K562 (cell line): Measurements from ENCODE around the gene MAP1LC3B2. TPM values are rescaled to one million over a fixed set of nuclear protein-coding genes. Genes with fewer than 3 reads are reported as not detected.
A peak's percentile ranks its signal among the peaks of the same experiment; 100 is the strongest.

Experiments used
- NFE2L1 ChIP-seq: fragments of 450-650 bp; IDR thresholded peaks from 2 replicates; pipeline ENCODE4 v1.6.1; 2016; ENCODE audit warnings: missing genetic modification characterization, low read depth, mild to moderate bottlenecking, missing compliant biosample characterization, moderate library complexity, borderline replicate concordance
- ZNF512 ChIP-seq: IDR thresholded peaks from 2 replicates; pipeline ENCODE4 v1.6.1; 2016; ENCODE audit warnings: missing genetic modification characterization, missing compliant biosample characterization
- polyA plus RNA-seq, 8 experiments: library from polyadenylated mRNA; depleted of rRNA in 4 of 8; stranded (reverse) in 5 of 8; unstranded in 3 of 8; fragments of >200 nt; fragmentation: Nextera tagmentation in 2 of 8; fragmentation: Illumina TruSeq in 1 of 8; extraction: Ambion mirVana in 2 of 8; extraction: Trizol in 1 of 8; gene quantifications; 2 replicates each; pipeline versions ENCODE4 v1.2.1 to v1.2.3, GENCODE V29; 2011 to 2014; ENCODE audit warnings: inconsistent platforms in 1 of 8, missing spikeins in 1 of 8
- total RNA-seq, 7 experiments: library from RNA; depleted of rRNA in 6 of 7; stranded (reverse); fragments of >200 nt in 6 of 7; fragmentation: Illumina TruSeq in 2 of 7; extraction: Trizol in 2 of 7; gene quantifications; 2 replicates each; pipeline versions ENCODE4 v1.2.1 to v1.2.3, GENCODE V29; 2011 to 2021; ENCODE audit warnings: low replicate concordance in 1 of 7
- TF ChIP-seq, protein P1 (sequence below), 2 experiments: fragments of 450-650 bp in 1 of 2; sonication (generic) in 1 of 2; formaldehyde crosslinking in 1 of 2; IDR thresholded peaks; 2 replicates each; pipeline versions ENCODE4 v1.7.1 to v1.9.0; 2016 to 2022; ENCODE audit warnings: inconsistent platforms in 1 of 2, mild to moderate bottlenecking in 1 of 2, missing genetic modification reagents in 1 of 2

Gene MAP1LC3B2
- total and polyA plus RNA-seq, 9 of the 15 experiments (the other 6 are each of a cell fraction or from before 2014, with no cell fraction given), result 0.53 to 2.8 (median 0.76) TPM; not detected in 2

DNA sequence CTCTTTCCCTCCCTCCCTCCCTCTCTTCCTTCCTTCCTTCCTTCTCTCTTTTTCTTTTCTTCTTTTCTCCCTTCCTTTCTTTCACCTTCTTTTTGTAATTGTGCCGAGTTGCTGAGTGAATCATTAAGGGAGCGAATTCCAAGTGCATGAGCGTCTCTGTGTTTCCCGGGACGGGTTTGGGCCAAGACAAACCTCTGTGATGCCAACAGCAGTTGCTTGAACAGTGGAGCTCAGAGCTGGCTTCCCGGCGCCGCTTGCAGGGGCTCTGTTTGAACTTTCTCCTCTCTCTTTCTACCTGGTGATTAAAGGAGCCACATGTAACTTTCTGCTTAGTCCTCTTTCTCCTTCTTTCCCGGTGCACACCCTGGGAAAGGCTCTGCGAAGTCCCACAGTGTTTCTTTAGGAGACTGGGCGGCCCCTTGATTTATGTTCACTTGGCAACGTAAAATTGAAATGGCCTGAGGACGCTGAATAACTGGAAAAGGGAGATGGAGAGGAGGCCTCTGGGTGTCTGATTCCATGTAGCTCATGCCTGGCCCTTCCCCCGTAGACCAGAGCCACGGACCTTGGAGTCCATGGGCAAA lies 33.7 kb upstream of the MAP1LC3B2 start (continued):
- TF ChIP-seq, protein P1, sequence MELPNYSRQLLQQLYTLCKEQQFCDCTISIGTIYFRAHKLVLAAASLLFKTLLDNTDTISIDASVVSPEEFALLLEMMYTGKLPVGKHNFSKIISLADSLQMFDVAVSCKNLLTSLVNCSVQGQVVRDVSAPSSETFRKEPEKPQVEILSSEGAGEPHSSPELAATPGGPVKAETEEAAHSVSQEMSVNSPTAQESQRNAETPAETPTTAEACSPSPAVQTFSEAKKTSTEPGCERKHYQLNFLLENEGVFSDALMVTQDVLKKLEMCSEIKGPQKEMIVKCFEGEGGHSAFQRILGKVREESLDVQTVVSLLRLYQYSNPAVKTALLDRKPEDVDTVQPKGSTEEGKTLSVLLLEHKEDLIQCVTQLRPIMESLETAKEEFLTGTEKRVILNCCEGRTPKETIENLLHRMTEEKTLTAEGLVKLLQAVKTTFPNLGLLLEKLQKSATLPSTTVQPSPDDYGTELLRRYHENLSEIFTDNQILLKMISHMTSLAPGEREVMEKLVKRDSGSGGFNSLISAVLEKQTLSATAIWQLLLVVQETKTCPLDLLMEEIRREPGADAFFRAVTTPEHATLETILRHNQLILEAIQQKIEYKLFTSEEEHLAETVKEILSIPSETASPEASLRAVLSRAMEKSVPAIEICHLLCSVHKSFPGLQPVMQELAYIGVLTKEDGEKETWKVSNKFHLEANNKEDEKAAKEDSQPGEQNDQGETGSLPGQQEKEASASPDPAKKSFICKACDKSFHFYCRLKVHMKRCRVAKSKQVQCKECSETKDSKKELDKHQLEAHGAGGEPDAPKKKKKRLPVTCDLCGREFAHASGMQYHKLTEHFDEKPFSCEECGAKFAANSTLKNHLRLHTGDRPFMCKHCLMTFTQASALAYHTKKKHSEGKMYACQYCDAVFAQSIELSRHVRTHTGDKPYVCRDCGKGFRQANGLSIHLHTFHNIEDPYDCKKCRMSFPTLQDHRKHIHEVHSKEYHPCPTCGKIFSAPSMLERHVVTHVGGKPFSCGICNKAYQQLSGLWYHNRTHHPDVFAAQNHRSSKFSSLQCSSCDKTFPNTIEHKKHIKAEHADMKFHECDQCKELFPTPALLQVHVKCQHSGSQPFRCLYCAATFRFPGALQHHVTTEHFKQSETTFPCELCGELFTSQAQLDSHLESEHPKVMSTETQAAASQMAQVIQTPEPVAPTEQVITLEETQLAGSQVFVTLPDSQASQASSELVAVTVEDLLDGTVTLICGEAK (IDR thresholded peaks at IDR 0.05), result 0 out of 2 replicates have a peak, but pooled peaks have one; percentile 1
- TF ChIP-seq, protein P1 (CRISPR knock-in tag; IDR thresholded peaks at IDR 0.05), result no peak
- peak; percentile 92 for TF ChIP-seq ZNF512
- TF ChIP-seq NFE2L1 (tag), result no peak
